ENCODE results near the gene NRL.

Gene NRL

DNA sequence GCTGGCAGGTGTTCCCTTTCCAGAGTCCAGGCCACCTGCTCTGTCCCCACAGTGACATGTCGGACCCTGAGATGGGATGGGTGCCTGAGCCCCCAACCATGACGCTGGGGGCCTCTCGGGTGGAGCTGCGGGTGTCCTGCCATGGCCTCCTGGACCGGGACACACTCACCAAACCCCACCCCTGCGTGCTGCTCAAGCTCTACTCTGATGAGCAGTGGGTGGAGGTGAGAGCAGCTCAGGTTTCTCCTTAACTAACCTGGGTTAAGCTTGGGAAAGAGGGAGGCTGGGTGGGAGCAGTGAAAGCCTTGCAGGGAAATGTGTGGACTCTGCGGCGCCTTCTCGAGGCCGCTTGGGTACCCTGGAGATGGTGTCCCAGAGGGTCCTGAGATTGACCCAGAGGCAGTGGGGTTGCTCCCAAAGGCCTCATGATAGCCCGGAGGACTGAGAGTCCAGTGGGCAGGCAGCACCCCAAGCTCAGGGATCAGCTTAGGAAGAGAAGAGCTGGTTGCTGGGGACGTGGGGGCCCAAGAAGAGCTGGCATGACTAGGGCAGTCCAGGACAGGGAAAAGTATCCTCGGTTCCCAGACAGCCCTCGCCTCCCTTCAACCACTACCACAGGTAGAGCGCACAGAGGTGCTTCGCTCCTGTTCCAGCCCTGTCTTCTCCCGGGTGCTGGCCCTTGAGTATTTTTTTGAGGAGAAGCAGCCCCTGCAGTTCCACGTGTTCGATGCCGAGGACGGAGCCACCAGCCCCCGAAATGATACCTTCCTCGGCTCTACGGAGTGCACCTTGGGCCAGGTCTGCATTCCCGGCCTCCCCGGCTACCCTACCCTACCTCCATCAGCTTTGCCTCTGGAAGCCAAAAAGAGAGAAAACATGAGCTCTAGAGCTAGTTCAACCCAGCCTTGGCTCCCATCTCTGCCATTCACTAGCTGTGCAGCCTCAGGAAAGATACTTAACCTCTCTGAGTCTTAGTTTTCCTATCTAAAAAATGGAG is 41.6 kb downstream of the NRL start:
- Histone ChIP-seq H3K36me3 (ENCODE audit: insufficient read depth, low read length) (no peaks in the 10 kb centered on the region), H3K27ac (no peak overlapping the region), H3K4me3 (no peak overlapping the region), H3K9me3 (ENCODE audit: low read depth, low read length) (no peaks in the 10 kb centered on the region), H3K9ac (ENCODE audit: insufficient read length) (no peak overlapping the region)
- DNase-seq (ENCODE audit: low read depth, low spot score): no peak
- TF ChIP-seq POLR2AphosphoS5 (IDR thresholded peaks at IDR 0.05; ENCODE audit: borderline replicate concordance, low read depth, low read length) (no peak), FOXP2 (optimal IDR thresholded peaks at IDR 0.05; ENCODE audit: control extremely low read depth, extremely low read length, insufficient read depth) (no peak), EZH2 (IDR thresholded peaks at IDR 0.05) (no peak)

DNA sequence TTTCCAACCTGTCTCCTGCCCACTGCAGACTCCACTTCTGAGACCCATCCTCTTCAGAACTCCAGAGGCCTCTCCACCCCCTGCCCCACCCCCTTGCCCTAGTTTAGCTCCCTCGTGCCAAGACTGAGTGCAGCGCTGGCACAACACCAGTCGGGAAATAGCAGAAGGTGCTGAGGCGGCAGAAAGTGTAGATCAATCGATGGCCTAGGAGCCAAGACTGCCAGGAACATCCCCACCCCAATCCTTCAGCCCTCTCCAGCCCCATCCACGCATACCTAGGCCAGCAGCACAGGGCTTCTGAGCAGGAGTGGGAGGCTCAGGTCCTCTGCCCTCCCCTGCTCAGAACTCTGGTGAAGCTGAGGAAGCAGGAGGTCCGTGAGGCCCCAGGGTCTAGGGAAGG is 42.3 kb downstream of the NRL start:
- no peak for TF ChIP-seq POLR2AphosphoS5 (IDR thresholded peaks at IDR 0.05; ENCODE audit: borderline replicate concordance, low read depth, low read length)
- TF ChIP-seq FOXP2 (optimal IDR thresholded peaks at IDR 0.05; ENCODE audit: control extremely low read depth, extremely low read length, insufficient read depth): no peak
- TF ChIP-seq EZH2 (IDR thresholded peaks at IDR 0.05): no peak
- Histone ChIP-seq H3K27ac (no peak overlapping the region), H3K9me3 (ENCODE audit: low read depth, low read length) (no peaks in the 10 kb centered on the region), H3K36me3 (ENCODE audit: insufficient read depth, low read length) (no peaks in the 10 kb centered on the region), H3K9ac (ENCODE audit: insufficient read length) (no peak overlapping the region), H3K4me3 (no peak overlapping the region)
- no peak for DNase-seq (ENCODE audit: low read depth, low spot score)

DNA sequence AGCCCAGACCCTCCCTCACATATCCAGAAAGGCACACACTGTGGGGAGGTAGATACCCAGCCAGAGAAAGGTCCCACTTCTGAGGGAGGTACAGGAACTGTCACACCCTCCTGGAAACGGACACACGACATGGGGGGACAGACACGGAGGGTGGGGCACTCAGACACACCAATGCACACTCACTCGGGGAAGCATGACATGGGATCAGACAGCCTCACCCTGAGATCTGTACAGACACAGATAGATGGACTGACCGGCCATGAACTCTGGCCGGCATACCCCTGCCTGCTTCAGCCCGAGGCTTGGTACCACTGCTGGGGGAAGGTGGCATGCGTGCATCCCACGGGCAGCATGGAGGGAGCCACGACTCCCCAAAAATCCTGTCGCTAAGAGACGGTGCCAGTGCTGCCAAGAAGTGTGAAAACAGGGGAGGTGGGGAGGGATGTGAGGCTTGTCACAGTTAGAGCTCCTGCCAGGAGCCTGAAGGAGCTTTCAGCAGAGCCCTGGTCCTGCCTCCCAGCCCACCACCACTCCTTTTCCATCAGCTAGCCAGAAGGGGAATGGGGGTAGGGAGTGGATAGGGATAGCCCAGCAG is 42.8 kb downstream of the NRL start:
- H3K9ac ChIP-seq (ENCODE audit: insufficient read length): no peak overlapping the region
- no peak overlapping the region for H3K27ac ChIP-seq
- H3K36me3 ChIP-seq (ENCODE audit: insufficient read depth, low read length): no peaks in the 10 kb centered on the region
- no peak for DNase-seq (ENCODE audit: low read depth, low spot score)
- H3K9me3 ChIP-seq (ENCODE audit: low read depth, low read length): no peaks in the 10 kb centered on the region
- no peak overlapping the region for H3K4me3 ChIP-seq
- no peak for TF ChIP-seq FOXP2 (optimal IDR thresholded peaks at IDR 0.05; ENCODE audit: control extremely low read depth, extremely low read length, insufficient read depth)
- no peak for TF ChIP-seq EZH2 (IDR thresholded peaks at IDR 0.05)
- TF ChIP-seq POLR2AphosphoS5 (IDR thresholded peaks at IDR 0.05; ENCODE audit: borderline replicate concordance, low read depth, low read length): no peak

DNA sequence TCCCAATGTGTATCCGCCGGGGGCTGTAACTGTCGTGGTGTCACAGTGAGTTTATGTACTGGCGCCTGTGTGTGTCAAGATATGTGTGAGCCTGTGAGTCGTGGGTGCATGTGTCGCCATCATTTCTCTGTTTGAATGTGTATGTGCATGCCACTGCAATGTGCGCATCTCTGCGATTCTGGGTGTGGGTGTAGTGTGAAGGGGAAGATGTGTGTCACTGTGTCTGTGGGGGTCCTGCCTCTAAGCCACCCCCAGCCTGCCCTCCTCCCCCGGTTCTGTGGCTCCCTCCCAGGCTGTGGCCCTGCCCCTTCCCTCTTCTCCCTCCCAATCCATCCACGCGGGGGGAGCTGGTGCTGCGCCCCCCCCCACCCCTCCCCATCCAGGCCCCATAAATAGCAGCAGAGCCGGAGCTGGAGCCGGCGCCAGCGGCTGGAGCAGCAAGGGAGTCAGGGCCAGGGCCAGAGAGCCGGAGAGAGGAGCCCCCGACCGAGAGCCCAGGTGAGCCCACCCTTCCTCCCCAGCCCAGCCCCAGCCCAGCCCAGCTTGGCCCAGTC is 43.5 kb downstream of the NRL start, which contains the start of gene CPNE6:
Gene CPNE6, plus strand, starts transcription at position 419 of the 554 bp plus-strand sequence. CDS start 1,375 bp downstream, outside the sequence.
- no peak for DNase-seq (ENCODE audit: low read depth, low spot score)
- no peak within 1 kb of the TSS for H3K27ac ChIP-seq
- no peaks in the 10 kb centered on the region for H3K36me3 ChIP-seq (ENCODE audit: insufficient read depth, low read length)
- H3K9me3 ChIP-seq (ENCODE audit: low read depth, low read length): no peaks in the 10 kb centered on the region
- no peak within 1 kb of the TSS for H3K4me3 ChIP-seq
- no peak within 1 kb of the TSS for H3K9ac ChIP-seq (ENCODE audit: insufficient read length)
- no peak for TF ChIP-seq POLR2AphosphoS5 (IDR thresholded peaks at IDR 0.05; ENCODE audit: borderline replicate concordance, low read depth, low read length)
- no peak for TF ChIP-seq EZH2 (IDR thresholded peaks at IDR 0.05)
- no peak for TF ChIP-seq FOXP2 (optimal IDR thresholded peaks at IDR 0.05; ENCODE audit: control extremely low read depth, extremely low read length, insufficient read depth)

DNA sequence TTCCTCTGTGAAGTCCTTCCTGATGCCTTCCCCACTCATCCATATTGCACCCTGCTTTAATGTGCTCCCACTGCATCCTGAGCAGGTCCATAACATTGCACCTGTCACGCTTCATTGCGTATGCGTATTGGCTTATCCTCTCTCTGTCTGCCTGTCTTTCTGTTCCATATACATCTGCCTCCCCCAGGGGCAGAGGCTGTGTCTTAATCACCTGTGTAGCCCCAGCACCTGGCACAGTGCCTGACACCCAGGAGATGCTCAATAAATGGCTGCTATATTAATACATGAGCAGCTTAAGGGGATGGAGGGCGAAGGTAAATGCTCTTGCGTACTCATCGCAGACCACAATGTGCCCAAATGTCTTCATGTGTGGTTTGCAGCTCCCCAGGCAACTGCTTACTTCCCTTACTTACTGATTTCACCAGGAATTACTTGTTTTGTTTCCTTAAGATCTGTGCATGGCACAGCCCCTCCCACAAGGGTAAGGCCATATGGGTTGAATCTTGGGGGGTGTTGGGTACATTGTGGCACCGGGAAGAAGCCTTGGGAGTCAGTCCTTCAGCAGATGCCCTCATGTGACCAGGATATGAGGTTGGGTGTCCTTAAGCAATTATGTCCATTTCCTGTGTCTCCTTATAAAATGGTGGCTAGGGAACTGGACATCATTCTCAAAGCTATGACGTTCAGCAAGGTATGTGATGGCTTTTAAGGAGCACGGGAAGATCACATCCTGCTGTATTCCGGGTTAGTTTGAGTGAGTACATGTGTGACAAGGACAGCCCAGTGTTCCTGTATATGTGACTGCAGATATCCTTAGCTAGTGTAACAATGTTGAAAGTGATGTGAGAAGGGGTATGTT is 44.2 kb downstream of the NRL start:
- TF ChIP-seq POLR2AphosphoS5 (IDR thresholded peaks at IDR 0.05; ENCODE audit: borderline replicate concordance, low read depth, low read length) (no peak), FOXP2 (optimal IDR thresholded peaks at IDR 0.05; ENCODE audit: control extremely low read depth, extremely low read length, insufficient read depth) (no peak), EZH2 (IDR thresholded peaks at IDR 0.05) (no peak)
- H3K9me3 ChIP-seq (ENCODE audit: low read depth, low read length): no peaks in the 10 kb centered on the region
- DNase-seq (ENCODE audit: low read depth, low spot score): no peak
- H3K9ac ChIP-seq (ENCODE audit: insufficient read length): no peak overlapping the region
- no peaks in the 10 kb centered on the region for H3K36me3 ChIP-seq (ENCODE audit: insufficient read depth, low read length)
- no peak overlapping the region for H3K27ac ChIP-seq
- H3K4me3 ChIP-seq: no peak overlapping the region

DNA sequence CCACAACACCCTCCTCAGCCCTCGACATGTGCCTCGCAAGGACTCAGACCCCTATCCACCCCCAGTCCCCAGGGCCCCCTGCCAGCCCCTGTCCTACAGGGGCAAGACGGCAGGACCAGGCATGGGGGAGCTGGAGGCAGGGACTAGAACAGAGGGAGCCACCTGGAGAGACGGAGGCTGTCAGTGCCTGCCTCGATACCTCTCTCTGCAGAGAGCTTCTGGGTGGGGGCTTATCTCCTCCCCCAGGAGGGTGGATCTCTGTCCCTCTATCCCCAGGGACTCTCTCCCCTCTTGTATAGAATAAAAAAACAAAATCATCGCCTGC is 45.4 kb downstream of the NRL start:
- TF ChIP-seq FOXP2 (optimal IDR thresholded peaks at IDR 0.05; ENCODE audit: control extremely low read depth, extremely low read length, insufficient read depth) (no peak), POLR2AphosphoS5 (IDR thresholded peaks at IDR 0.05; ENCODE audit: borderline replicate concordance, low read depth, low read length) (no peak), EZH2 (IDR thresholded peaks at IDR 0.05) (no peak)
- no peak overlapping the region for H3K4me3 ChIP-seq
- no peak overlapping the region for H3K9ac ChIP-seq (ENCODE audit: insufficient read length)

DNA sequence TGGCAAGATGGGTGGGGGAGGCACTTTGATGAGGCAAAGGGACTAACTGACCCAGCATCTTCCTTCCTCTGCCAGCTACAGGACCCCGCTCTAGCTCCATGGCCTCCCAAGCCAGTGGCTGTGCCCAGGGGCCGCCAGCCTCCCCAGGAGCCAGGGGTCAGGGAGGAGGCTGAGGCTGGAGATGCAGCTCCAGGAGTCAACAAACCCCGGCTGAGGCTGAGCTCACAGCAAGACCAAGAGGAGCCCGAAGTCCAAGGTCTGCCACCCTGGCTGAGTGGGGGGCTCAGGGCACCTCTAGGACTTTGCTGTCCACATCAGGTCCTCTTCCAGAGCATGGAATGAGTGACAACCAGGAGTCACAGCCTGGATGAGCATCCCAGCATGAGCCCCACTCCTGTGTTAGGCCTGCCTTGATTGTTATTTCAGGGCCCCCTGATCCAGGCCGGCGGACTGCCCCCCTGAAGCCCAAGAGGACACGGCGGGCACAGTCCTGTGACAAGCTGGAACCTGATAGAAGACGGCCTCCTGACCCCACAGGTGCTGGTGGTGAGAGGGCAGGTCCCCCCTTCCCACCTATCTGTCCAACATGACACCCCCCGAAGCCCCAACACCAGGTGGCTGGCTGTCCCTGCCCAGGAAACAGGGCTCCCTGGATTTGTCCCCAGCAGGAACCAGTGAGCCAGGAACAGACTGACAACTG is 45.9 kb downstream of the NRL start:
- Histone ChIP-seq H3K9me3 (ENCODE audit: low read depth, low read length) (no peaks in the 10 kb centered on the region), H3K9ac (ENCODE audit: insufficient read length) (no peak overlapping the region), H3K27ac (no peak overlapping the region), H3K4me3 (no peak overlapping the region), H3K36me3 (ENCODE audit: insufficient read depth, low read length) (no peaks in the 10 kb centered on the region)
- DNase-seq (ENCODE audit: low read depth, low spot score): no peak
- TF ChIP-seq POLR2AphosphoS5 (IDR thresholded peaks at IDR 0.05; ENCODE audit: borderline replicate concordance, low read depth, low read length) (no peak), FOXP2 (optimal IDR thresholded peaks at IDR 0.05; ENCODE audit: control extremely low read depth, extremely low read length, insufficient read depth) (no peak)

More for the DNA sequence above, 45.4 kb downstream of the NRL start:
- no peak for DNase-seq (ENCODE audit: low read depth, low spot score)
- Histone ChIP-seq H3K27ac (no peak overlapping the region), H3K36me3 (ENCODE audit: insufficient read depth, low read length) (no peaks in the 10 kb centered on the region), H3K9me3 (ENCODE audit: low read depth, low read length) (no peaks in the 10 kb centered on the region)

All from SK-N-MC (cell line).